Left hindlimb (tissue), 1 donor: ENCODE measurements around the gene CYP4F22.
A peak's percentile ranks its signal among the peaks of the same experiment; 100 is the strongest.

Experiments
- DNase-seq: peaks from one replicate; pipeline ENCODE4 v3.0.0-alpha.2; 2018

The CYP4F22 gene

GRCh38 chr19:15538774-15539173 lies 30.4 kb downstream of the CYP4F22 start:
- DNase-seq, result no peak

- DNase-seq, result no peak
These were observed 31.3 kb downstream of the CYP4F22 start for GRCh38 chr19:15539638-15540037.

GRCh38 chr19:15540435-15540834 lies 32.1 kb downstream of the CYP4F22 start:
- DNase-seq, result no peak

- DNase-seq, result no peak
These were observed 36.0 kb downstream of the CYP4F22 start for GRCh38 chr19:15544283-15544682.

GRCh38 chr19:15544970-15545369 lies 36.6 kb downstream of the CYP4F22 start:
- DNase-seq, result no peak

- DNase-seq, result no peak
These were observed 40.3 kb downstream of the CYP4F22 start for GRCh38 chr19:15548648-15549047.

- DNase-seq, result no peak
These were observed 41.3 kb downstream of the CYP4F22 start for GRCh38 chr19:15549581-15549980.

- DNase-seq, result no peak
These were observed 41.9 kb downstream of the CYP4F22 start for GRCh38 chr19:15550273-15550672.

GRCh38 chr19:15550929-15551292 lies 42.6 kb downstream of the CYP4F22 start:
- DNase-seq, result no peak

GRCh38 chr19:15551293-15552004 lies 43.1 kb downstream of the CYP4F22 start:
- DNase-seq, result no peak

- no peak for DNase-seq
These were observed 46.7 kb downstream of the CYP4F22 start for GRCh38 chr19:15555021-15555420.

- peak; percentile 89 for DNase-seq
These were observed 47.7 kb downstream of the CYP4F22 start for GRCh38 chr19:15555759-15556633.

- no peak for DNase-seq
These were observed 48.4 kb downstream of the CYP4F22 start for GRCh38 chr19:15556634-15557181.

- no peak for DNase-seq
These were observed 48.9 kb downstream of the CYP4F22 start for GRCh38 chr19:15557223-15557622.

GRCh38 chr19:15562145-15562544 lies 53.8 kb downstream of the CYP4F22 start:
- DNase-seq, result no peak

GRCh38 chr19:15562861-15563260 lies 54.5 kb downstream of the CYP4F22 start:
- no peak for DNase-seq

- DNase-seq, result no peak
These were observed 55.0 kb downstream of the CYP4F22 start for GRCh38 chr19:15563325-15563794.

GRCh38 chr19:15563931-15564330 lies 55.6 kb downstream of the CYP4F22 start:
- no peak for DNase-seq

- DNase-seq, result no peak
These were observed 56.3 kb downstream of the CYP4F22 start for GRCh38 chr19:15564534-15565168.

- DNase-seq, result no peak
These were observed 62.1 kb downstream of the CYP4F22 start for GRCh38 chr19:15570420-15570819.

- DNase-seq, result no peak
These were observed 67.1 kb downstream of the CYP4F22 start for GRCh38 chr19:15575406-15575805.

GRCh38 chr19:15576526-15577156 lies 68.3 kb downstream of the CYP4F22 start:
- no peak for DNase-seq
